ENCODE data around the gene TEX30. TPM values are rescaled to one million over a fixed set of nuclear protein-coding genes. Genes with fewer than 3 reads are reported as not detected.

TEX30 gene
- total RNA-seq, 1 donor from 2014 or later = 11.1 TPM

- H3K27ac Mint-ChIP-seq (ENCODE audit: unreplicated experiment) = no peak overlapping the region
- H3K27me3 Mint-ChIP-seq (ENCODE audit: low read depth) = peaks cover 1% of the 10 kb centered on the region
- DNase-seq (ENCODE audit: low spot score) = no peak
- no peak overlapping the region for H3K4me3 Mint-ChIP-seq (ENCODE audit: unreplicated experiment)
- TF ChIP-seq CTCF (IDR thresholded peaks at IDR 0.05) = no peak
- no peaks in the 10 kb centered on the region for H3K36me3 Mint-ChIP-seq (ENCODE audit: low read depth)
- peaks cover 11% of the 10 kb centered on the region for H3K9me3 Mint-ChIP-seq (ENCODE audit: low read depth)
- peaks cover 9% of the 10 kb centered on the region for H3K4me1 Mint-ChIP-seq (ENCODE audit: low read depth)
Observed at GRCh38 chr13:102718746-102719145, 54.8 kb downstream of the TEX30 start.

Other genes starting within 250 kb of the TEX30 start
- gene TPP2, start 176.8 kb downstream of the TEX30 start, total RNA-seq = 27.6 to 36.0 TPM (median 27.8 TPM) in 3 replicates
- gene METTL21C, start 78.7 kb downstream of the TEX30 start, total RNA-seq = not detected in 3 replicates
- gene POGLUT2, start 25.2 kb upstream of the TEX30 start, total RNA-seq = 37.3 to 45.8 TPM (median 39.1 TPM) in 3 replicates
- 22.7 to 37.7 TPM (median 24.0 TPM) in 3 replicates for gene BIVM, start 25.3 kb upstream of the TEX30 start, total RNA-seq
- gene ERCC5, start 72.2 kb upstream of the TEX30 start, total RNA-seq = 41.0 to 63.4 TPM (median 51.1 TPM) in 3 replicates